CD4-positive, alpha-beta T cell treated with Interleukin-12 subunit alpha and Interleukin-12 subunit beta, for 1 hour (primary cell): Measurements from ENCODE around the gene CCND2.
"Not testable (repeated sequence)": the region's sequence is repeated elsewhere in the genome, so short reads cannot be mapped to it uniquely, and the experiment has no call there.

ENCODE experiments used
- DNase-seq: peaks from one replicate; pipeline ENCODE4 v3.0.0-alpha.2; 2020

The CCND2 gene

DNA sequence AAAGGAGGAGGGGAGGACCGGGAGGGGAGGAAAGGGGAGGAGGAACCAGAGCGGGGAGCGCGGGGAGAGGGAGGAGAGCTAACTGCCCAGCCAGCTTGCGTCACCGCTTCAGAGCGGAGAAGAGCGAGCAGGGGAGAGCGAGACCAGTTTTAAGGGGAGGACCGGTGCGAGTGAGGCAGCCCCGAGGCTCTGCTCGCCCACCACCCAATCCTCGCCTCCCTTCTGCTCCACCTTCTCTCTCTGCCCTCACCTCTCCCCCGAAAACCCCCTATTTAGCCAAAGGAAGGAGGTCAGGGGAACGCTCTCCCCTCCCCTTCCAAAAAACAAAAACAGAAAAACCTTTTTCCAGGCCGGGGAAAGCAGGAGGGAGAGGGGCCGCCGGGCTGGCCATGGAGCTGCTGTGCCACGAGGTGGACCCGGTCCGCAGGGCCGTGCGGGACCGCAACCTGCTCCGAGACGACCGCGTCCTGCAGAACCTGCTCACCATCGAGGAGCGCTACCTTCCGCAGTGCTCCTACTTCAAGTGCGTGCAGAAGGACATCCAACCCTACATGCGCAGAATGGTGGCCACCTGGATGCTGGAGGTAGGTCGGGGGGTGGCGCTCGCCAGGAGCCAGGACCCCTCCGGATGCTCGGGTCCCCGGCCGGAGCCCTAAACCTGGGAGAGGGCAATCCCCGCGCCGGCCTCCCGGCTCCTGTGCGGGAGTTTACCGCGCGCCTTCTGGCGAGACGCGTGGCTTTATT is at the start of gene CCND2:
Gene CCND2, plus strand, starts transcription at position 111 of the 744 bp plus-strand sequence. Its CDS starts 279 bp downstream, at position 390.
- peak; percentile 78 for DNase-seq

DNA sequence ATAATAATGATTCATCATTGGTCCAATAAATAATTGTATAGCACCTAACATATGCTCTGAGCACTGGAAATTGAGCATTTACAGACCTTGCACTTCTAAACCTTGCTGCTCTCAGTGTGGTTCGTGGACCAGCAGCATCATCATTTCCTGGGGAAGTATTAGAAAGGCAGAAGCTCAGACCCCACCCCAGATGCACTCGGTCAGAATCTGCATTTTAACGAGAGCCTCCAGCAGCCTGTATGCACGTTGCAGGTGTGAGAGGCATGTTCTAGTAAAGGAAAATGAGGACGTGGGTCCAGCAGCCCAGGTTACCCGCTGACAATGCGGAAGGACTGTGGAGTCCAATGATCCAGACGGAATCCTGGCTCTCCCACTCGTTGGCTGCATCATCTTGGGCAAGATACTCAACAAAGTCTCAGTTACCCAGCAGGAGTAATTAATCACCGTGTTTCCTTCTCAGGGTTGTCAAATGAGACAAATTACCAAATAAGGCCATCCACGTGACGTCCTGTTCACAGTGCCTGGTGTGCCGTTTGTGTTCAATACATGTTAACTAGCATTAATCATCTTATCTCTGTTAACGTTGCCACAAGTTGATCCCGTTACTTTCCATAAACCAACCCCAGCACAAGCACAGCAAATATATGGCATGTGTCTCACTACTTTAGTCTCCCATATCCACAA is 49.2 kb upstream of the CCND2 start:
- no peak for DNase-seq

DNA sequence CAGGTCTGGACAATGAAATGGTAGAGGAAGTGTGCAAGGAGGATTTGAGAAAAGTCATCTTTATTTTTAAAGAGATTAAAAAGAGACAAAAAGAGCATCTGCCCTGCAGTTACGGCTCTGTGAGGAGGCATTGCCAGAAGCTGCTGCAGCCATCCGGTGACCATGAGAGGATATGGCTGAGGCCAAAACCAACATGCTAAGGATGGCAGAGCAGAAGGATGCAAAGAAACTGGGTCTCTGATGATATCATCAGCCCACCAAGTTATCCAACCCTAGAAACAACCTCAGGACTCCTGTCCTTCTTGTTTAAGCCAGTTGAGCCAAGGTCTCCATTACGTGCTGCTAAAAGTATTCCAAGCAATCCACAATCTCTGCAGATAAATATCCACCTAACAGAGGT is 48.0 kb upstream of the CCND2 start:
- DNase-seq: no peak

DNA sequence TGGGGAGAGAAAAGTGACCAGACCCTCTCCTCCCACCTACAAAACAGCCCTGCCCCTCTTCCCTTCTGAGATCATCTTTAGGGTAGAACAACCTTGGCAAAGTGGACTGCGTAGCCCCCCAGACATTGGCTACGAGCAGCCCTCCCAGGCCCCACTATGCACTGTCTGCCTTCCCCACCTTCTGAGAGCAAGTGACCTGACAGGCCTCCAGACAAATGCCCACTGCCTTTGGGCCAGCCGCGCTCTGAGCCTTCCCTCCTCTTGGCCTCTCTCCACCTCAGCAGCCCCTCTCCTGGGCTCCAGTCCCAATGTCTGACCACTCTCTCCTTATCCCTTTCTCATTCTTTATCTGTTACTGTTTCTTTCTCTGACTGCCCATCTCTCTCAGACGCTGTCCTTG is 46.5 kb upstream of the CCND2 start:
- DNase-seq: no peak

DNA sequence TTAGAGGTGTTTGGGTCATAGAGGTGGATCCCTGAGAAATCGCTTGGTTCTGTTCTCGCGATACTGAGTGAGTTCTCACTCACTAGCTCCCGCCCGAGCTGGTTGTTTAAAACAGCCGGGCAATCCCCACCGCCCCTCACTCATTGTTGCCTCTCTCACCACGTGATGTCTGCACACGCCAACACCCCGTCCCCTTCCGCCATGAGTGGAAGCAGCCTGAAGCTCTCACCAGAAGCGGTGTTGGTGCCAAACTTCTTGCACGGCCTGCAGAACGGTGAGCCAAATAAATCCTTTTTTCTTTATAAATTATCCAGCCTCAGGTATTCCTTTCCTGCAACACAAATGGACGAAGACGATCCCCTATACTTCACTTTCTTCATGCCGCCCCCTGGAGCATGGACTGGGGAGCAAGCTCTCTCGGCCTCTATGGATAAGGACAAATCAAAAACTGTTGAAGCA is 45.4 kb upstream of the CCND2 start:
- DNase-seq: no peak

DNA sequence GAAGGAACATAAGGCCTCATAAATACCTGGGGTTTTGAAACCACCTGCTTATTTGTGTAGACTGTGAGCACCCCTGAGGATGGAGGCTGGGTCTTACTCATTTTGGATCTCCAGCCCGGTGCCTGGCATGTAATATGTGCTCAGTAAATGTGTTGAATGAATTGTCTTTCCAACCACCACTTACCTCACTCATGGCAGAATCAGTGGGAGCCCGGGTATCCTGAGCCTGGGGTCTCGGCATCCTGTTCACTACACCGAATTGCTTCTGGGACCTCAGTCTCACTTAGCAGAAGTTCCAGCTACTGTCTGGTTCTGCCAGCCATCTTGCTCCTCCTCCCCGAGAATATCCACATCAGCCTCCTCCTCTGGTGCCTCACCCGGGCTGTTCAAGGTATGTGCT is 43.0 kb upstream of the CCND2 start:
- DNase-seq: no peak

DNA sequence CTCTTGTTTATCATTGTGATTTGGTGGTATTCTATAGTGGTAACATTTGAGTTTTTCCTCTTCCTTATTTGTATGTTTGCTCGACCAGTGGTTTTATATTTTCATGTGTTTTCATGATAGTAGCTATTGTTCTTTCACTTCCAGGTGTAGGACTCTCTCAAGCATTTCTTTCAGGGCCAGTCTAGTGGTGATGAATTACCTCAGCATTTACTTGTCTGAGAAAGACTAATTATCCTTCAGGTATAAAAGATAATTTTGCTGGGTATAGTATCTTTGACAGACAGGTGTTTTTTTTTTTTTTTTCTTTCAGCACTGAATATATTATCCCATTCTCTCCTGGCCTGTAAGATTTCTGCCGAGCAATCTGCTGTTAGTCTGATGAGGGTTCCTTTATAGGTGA is 35.0 kb upstream of the CCND2 start:
- no peak for DNase-seq

DNA sequence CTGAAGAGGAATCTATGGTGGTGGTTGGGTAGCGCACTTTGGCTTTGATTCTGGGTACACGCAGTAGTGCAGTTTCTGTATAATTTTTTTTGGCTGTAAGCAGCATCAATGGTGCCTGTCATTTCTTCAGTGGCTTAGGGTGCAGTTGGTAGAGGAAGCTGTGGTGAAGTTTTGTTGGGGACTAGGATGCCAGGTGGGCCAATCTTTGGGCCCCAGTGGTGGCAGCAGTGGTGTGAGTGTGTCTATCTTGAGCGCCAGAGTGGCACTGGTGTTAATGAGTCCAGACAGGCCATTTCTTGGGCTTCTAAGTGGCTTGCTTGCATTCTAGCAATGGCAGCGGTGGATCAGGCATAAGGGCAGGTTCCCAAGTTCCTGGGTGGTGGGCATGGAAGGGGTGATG is 33.8 kb upstream of the CCND2 start:
- no peak for DNase-seq

DNA sequence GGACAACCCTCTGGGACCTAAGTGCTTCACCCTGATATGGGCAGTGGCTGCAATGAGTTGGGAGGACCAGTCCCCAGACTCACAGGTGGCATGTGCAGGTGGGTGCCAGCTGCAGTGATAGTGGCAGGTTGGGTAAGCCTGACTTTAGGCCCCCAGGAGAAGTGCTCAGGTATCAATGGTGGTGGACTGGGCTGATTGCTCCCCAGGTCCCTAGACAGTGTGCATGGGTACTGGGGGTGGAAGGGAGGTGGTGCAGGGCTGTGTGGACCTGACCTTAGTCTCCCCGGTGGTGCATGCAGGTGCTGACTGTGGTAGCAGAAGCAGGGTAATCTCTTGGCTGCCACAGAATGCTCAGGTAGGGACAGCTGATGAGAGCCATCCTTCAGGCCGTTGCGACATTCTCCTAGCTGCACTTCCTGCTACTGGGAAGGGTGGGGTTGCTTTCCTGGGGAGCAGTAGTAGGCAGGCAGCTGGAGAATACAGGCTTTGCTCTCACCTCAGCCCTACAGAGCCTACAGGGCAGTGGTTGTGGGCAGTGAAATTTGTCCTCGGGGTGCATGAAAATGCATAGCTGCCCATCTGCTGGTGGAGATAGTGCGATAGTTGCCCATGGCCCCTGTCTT is 33.3 kb upstream of the CCND2 start:
- DNase-seq: no peak

DNA sequence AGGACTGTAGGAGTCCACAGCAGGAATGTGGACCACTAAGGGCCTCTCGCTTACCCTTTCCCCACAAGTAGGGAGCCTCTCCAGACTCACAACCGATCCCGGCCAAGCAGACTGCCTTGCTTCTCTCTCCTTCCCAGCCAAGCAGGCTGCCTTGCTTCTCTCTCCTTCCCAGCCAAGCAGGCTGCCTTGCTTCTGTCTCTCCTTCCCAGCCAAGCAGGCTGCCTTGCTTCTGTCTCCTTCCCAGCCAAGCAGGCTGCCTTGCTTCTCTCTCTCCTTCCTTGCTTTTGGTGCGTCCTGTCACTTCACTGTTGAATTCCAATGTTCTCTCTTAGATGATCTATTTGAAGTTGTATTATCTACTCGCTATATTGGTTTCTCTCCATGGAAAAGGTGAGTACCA is 32.6 kb upstream of the CCND2 start:
- DNase-seq: no peak

DNA sequence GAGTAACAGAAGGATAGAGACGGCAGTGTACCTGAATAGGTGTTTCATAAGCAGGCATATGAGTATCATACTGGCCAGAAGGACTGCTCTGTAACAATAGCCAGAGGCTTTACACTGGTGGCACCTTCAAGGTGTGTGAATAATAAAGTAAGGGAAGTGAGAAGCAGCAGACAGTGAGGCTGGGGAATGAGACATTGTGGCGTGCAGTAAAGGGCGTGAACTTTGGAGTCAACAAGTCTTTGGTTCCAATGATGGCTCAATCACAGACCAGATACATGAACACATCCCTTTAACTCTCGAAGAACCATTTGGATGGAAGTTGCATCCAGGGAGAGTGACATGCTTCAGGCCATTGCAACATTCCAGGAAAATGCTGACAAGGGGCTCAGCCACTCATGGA is 32.0 kb upstream of the CCND2 start:
- no peak for DNase-seq

DNA sequence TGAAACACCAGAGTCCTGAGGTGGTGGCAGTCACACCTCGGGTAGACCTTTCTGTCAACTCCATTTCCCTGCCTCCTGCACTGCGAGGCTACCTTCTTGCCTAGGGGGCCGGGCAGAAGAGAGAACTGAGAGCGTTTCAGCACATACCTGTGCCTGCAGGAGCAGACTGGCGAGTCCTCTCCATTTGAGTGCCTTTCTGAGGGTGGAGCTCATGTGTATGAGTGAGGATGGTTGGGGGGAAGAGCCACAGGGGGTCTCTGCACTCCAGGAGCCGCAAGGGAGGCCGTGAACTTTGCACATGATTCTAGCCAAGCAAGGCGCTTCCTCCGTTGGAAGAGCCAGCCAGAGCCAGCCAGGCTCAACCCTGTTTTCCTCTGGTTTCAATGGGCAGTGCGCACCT is 31.0 kb upstream of the CCND2 start:
- no peak for DNase-seq

DNA sequence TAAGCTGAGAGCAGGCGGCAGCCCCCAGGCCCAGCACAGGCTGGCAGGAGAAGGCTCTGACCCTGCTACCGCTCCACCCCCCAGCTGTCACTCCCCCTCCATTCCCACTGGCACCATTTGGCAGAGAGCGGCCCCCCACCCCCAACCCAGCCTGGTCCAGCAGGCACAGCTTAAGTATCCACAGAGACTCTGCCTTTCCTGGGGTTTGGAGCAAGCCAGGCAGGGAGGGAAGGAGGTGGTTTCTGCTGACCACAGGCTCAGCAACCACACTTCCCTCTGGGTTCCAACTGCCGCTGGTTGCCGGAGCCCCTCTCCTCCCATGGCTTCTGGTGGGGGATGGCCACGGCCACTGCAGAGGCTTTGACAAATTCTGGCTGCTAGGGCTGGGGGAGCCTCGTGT is 30.5 kb upstream of the CCND2 start:
- no peak for DNase-seq

DNA sequence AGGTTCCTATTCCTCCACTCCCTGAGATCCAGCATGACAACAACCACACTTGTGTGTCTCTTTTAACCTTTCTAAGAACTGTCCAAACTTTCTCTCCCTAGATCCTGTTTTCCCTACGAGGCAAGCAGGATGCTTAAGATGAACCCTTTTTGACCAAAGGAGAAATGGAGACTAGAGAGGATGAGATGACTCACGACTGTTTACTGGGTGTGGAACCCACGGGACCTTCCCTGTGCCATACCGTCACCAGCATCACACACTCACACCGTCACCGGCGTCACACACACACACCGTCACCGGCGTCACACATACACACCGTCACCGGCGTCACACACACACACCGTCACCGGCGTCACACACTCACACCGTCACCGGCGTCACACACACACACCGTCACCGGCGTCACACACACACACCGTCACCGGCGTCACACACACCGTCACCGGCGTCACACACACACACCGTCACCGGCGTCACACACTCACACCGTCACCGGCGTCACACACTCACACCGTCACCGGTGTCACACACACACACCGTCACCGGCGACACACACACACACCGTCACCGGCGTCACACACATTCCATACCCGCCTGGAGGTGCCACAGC is 30.0 kb upstream of the CCND2 start:
- DNase-seq: not testable (repeated sequence)

DNA sequence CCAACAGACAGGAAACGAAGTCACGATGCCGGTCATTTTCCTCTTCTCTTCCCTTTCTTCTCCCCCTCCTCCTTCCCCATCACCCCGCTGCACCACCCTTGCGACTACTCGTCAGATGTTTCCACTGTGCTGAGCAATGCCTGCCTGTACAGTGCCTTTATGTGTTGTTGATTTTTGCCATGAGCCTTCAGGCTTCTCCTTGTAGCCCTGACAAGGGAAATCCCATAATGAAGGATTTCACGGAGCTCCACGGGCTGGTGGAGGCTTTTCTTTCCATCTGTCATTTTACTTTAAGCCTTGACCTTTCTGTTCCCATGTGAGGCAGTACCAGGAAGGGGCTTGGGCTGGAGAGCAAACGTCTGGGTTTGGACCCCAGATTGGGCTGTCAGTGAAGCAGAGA is 28.7 kb upstream of the CCND2 start:
- DNase-seq: no peak

DNA sequence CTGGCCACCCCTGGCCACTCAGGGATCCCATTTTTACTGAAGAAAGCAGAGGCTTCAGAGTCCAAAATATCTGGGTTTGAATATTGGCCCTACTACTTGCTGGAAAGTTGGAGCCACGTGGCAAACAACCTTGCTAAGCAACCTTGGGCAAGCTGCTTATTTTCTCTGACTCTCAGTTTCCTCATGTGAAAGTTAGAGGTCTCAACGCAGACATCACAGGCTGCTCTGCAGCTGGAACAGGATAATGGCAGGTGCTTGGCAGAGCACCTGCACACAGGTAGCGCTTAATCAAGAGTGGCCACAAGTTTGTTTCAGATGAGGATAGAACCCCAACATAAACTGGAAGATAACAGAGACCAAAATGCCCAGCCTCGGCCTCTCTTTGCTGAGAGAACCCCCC is 28.1 kb upstream of the CCND2 start:
- no peak for DNase-seq

DNA sequence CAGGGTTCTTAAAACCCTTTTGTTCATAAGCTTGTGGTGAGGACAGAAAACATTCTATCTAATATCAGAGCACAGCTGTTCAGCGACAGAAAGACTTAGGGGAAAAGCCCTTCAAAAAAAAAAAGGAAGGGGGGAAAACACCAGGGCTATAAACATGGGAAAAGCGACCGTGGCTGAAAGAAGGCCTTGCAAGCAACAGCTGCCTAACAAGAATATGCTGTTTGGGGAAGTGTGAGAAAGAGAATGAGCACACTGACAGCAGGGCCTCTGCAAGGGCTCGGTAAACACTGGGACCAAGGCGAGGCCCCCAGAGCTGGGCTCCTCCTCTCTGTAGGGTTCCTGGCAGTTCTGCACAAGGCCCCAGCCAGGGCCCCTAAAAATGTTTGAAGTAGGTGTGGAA is 27.4 kb upstream of the CCND2 start:
- no peak for DNase-seq

DNA sequence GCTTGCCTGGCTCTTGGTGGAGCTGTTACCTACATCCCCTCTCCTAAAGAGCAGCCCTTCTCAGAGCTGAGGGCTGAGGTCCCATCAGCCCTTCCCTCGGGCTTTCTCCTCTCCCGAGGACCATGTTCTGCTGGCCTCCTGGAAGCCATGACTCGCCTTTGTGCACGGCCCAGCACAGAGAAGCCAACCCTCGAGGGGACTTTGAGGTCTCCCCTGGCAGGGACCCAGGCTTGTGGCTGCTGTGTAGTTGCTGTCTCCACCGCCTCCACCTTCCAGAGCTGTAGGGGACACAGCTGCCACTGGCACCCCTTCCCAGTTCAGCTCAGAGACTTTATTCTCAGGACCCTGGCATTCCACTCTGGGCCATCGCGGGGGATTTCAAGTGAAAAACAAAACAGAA is 22.9 kb upstream of the CCND2 start:
- DNase-seq: no peak

DNA sequence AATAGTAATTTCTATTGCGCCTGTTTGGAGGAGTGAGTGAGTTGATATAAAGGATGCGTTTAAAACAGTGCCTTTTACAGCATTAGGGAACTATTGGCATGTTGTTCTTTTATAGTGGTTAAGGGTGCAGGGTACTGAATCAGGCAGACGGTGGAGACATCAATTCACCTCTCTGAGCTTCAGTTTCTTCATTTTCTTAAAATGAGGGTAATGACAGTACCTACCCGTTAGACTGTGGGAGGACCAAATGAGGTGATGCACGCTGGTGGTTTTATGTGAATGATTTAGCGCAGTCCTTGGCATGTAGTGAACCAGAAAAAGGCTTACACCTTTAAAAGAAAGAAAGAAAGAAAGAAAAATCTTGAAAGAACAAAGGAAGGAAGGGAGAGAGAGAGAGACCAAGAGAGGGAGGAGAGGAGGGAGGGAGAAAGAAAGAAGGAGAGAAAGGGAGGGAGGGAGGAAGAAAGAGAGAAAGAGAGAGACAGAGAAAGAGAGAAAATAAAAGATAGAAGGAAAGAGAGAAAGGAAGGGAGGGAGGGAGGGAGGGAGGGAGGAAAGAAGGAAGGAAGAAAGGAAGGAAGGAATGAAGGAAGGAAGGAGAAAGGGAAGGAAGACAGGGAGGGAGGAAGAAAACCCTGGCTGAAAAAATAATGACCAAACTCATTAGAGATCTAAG is 22.2 kb upstream of the CCND2 start:
- peak; percentile 49 for DNase-seq

DNA sequence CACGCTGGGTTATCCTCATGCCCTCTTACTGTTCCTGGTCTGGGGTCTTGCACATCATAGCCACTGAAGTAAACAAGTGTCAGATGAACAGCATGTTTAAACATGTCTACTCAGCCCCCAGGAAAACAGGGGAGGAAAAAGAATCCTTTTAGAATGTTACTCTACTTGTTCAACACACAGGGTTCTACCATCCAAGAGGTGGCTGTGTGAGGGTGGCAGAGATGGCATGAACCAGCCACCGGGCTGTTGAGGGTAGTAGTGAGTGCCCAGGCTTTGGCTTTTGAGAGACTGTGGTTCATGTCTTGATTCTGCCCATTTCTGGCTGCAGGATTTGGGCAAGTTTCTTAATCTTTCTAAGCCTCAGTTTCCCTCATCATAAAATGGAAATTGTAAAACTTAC is 21.6 kb upstream of the CCND2 start:
- DNase-seq: no peak

DNA sequence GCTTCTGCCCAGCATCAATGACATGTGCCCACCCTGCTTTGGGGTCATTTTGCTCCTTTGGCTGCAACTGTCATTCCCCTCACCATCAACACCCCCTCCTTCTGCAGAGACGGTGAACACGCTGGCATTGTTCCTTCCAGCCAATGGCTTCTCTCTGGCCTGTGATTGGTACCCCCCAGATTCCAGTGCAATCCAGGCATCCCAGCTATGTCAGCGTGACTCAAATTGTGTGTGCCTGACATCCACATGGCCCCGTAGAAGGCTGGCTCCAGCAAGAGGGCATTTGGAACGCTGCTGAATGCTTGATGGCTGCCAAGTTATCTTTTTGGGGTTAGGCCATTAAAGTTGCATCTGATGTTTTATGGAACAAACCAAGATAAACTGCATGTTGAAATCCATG is 21.0 kb upstream of the CCND2 start:
- no peak for DNase-seq

DNA sequence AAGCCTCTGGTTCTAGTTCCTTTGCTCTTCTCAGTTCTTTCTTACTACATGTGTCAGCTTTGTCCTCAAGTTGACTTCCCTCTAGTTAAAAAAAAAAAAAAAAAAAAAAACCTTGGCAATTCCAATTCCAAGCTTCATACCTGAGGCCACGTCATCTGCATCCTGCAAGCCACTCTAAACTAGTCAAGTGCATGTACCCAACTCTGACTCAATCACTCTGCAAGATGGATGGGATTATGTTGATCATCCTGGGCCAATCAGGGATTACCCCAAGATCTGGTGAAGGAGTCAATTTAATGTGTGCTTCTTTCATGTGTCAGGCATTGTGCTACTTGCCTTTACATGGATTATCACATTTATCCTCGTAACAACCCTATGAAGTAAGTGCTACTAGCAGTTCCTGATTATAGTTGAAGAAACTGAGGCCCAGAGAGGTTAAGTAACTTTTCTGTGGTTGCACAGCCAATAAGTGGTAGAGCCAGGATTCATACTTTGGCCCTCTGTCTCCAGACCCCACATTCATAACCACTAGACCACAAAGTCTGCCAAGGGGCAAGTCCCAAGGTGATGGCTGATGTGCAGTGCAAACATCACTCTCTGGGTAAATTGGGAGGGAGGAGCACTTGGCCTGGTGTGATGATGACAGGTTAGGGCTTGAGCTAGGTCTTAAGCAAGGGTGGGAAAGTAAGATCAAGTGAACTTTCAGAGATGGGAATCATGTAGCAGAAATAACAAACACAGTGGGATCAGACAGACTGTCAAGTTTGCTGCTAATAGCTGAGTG is 17.3 kb upstream of the CCND2 start:
- no peak for DNase-seq
